Mesothelial cell of epicardium (in vitro differentiated cells): ENCODE measurements around the gene GAL3ST2. TPM values are rescaled to one million over a fixed set of nuclear protein-coding genes. Genes with fewer than 3 reads are reported as not detected.
A peak's percentile ranks its signal among the peaks of the same experiment; 100 is the strongest.

Source experiments
- DNase-seq, 2 experiments: peaks; one replicate each; pipeline ENCODE4 v3.0.0; 2021; ENCODE audit warnings: low spot score in 2 of 2; ENCODE audit not compliant: unreplicated experiment in 2 of 2
- H3K27ac Mint-ChIP-seq: 2 replicates; pipeline ENCODE4 v1.8.0; 2021; ENCODE audit warnings: mixed read lengths
- H3K27me3 Mint-ChIP-seq: 2 replicates; pipeline ENCODE4 v1.8.0; 2021; ENCODE audit warnings: low read depth, mixed read lengths
- H3K36me3 Mint-ChIP-seq: 2 replicates; pipeline ENCODE4 v1.8.0; 2021; ENCODE audit warnings: mixed read lengths
- H3K4me1 Mint-ChIP-seq: 2 replicates; pipeline ENCODE4 v1.8.0; 2021; ENCODE audit warnings: mixed read lengths
- H3K4me3 Mint-ChIP-seq: 2 replicates; pipeline ENCODE4 v1.8.0; 2021; ENCODE audit warnings: mild to moderate bottlenecking, moderate library complexity, mixed read lengths
- H3K9me3 Mint-ChIP-seq: 2 replicates; pipeline ENCODE4 v1.8.0; 2021; ENCODE audit warnings: mixed read lengths
- CTCF ChIP-seq: fragments of 200-600 bp; sonication (generic); IDR thresholded peaks from one replicate; pipeline ENCODE4 v1.5.0; 2021; ENCODE audit warnings: antibody characterized with exemption; ENCODE audit not compliant: unreplicated experiment
- total RNA-seq: library from RNA; stranded (reverse); gene quantifications from 3 replicates; pipeline ENCODE4 v1.2.1, GENCODE V29; 2021

GAL3ST2 gene
- total RNA-seq, 1 donor from 2014 or later = 1.1 TPM

GRCh38 chr2:241842067-241842415 is 65.4 kb downstream of the GAL3ST2 start:
- Mint-ChIP-seq H3K4me3 (no peak overlapping the region), H3K36me3 (no peaks in the 10 kb centered on the region), H3K27me3 (peaks cover 51% of the 10 kb centered on the region), H3K9me3 (no peaks in the 10 kb centered on the region), H3K4me1 (peaks cover 15% of the 10 kb centered on the region), H3K27ac (no peak overlapping the region)
- no peak for DNase-seq
- TF ChIP-seq CTCF = no peak

DNA sequence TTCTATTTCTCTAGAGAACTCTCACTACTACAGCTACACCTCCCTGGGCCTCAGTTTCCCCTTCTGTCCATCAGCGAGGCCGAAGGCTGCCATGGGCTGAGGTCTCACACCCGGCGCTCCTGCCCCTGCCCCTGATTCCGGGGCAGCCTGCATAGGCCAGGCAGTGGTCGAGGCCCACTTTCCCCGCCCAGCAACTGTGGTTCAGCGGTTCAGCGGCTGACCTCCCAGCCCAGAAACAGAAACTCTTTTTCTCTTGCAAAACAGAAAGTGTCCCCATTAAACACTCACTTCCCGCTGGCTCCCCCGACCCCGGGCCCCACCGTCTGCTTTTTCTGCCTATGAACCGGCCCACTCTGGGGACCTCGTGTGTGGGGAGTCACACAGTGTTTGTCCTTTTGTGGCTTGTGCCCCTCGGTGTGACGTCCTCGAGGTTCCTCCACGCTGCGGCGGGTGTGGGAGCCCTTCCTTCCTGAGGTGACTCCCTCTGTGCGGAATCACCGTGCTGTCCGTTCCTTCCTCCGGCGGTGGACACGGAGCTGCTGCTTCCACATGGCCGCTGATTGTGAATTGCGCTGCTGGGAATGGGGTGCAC is 66.1 kb downstream of the GAL3ST2 start:
- DNase-seq = no peak
- H3K27ac Mint-ChIP-seq = no peak overlapping the region

GRCh38 chr2:241843321-241844065 is 66.9 kb downstream of the GAL3ST2 start:
- no peak for TF ChIP-seq CTCF

More for the DNA sequence above, 66.1 kb downstream of the GAL3ST2 start:
- Mint-ChIP-seq H3K27me3 (peaks cover 46% of the 10 kb centered on the region), H3K36me3 (no peaks in the 10 kb centered on the region), H3K4me3 (peak overlapping the region; percentile 34), H3K4me1 (peaks cover 13% of the 10 kb centered on the region), H3K9me3 (no peaks in the 10 kb centered on the region)
- no peak for TF ChIP-seq CTCF

DNA sequence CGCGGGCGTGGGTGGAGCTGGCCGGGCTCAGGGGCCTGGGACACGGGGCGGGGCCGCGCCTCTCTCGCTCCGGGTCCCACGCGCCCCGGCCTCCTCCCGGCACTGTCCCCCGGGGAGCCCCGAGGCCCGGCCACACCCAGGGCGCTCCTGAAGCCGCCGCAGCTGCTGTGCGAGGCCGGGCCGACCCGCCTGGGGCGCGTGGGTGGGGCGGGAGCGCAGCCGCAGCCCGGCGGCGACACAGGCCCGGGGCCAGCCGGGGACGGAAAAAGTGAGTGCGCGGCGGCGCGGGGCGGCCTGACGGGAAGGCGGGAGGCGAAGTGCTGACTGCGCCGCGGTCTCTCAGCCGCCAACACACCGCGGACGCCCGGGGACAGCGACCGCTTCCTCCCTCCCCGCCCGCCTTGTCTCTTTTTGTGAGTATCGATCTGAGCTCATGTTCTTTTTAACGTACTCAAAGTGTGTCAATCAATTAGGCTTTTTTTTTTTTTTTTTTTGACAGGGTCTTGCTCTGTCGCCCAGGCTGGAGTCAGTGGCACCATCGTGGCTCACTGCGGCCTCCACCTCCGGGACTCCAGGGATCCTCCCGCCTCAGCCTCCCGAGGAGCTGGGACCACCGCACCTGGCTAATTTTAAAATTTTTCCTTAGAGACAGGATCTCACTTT is 67.6 kb downstream of the GAL3ST2 start:
- no peaks in the 10 kb centered on the region for H3K9me3 Mint-ChIP-seq
- H3K36me3 Mint-ChIP-seq = no peaks in the 10 kb centered on the region
- TF ChIP-seq CTCF = no peak
- H3K4me1 Mint-ChIP-seq = peaks cover 13% of the 10 kb centered on the region
- peak overlapping the region; percentile 63 for H3K4me3 Mint-ChIP-seq
- peak overlapping the region; percentile 47 for H3K27ac Mint-ChIP-seq
- H3K27me3 Mint-ChIP-seq = peaks cover 40% of the 10 kb centered on the region
- peak; percentile 58 to 76 for DNase-seq

More at GRCh38 chr2:241843321-241844065, 66.9 kb downstream of the GAL3ST2 start:
- H3K27me3 Mint-ChIP-seq = peaks cover 38% of the 10 kb centered on the region
- no peak for DNase-seq
- H3K9me3 Mint-ChIP-seq = no peaks in the 10 kb centered on the region
- no peak overlapping the region for H3K27ac Mint-ChIP-seq
- no peaks in the 10 kb centered on the region for H3K36me3 Mint-ChIP-seq
- H3K4me3 Mint-ChIP-seq = peak overlapping the region; percentile 34
- H3K4me1 Mint-ChIP-seq = peaks cover 13% of the 10 kb centered on the region

DNA sequence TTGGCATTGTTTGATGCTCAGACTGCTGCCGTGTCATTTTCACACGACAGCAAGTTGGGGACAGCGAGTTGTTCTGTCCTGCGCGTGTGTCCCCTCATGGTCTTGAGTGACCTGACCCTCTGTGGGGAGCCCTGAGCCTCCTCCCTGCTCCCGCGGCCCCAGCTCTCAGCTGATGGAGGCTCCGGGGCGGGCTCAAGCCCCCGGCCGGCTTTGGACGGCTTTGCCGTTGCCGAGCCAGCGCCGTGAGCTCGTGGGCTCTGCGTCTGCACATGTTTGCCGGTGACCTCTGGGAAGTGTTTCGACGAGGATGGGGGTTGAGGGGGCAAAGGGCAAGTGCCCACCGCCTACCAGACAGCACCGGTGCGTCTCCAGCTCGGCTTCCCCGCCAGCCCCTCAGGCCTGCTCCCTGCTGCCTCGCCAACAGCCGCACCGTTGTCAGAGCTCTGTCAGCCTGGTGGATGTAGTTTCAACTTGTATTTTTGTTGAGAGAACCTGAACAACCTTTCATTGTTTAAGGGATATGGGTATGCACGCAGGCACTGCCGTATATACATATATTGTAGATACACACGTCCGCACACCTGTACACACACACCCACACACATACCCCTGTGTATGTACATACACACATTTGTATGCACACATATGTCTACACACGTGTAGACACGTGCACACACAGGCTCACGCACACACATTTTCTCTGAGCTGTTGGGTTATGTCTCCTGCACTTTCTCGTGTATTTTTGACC is 68.4 kb downstream of the GAL3ST2 start:
- Mint-ChIP-seq H3K36me3 (no peaks in the 10 kb centered on the region), H3K4me3 (peak overlapping the region; percentile 63), H3K4me1 (peaks cover 13% of the 10 kb centered on the region), H3K27me3 (peaks cover 35% of the 10 kb centered on the region), H3K27ac (no peak overlapping the region), H3K9me3 (no peaks in the 10 kb centered on the region)
- no peak for DNase-seq
- TF ChIP-seq CTCF = no peak
